K562 (cell line): ENCODE measurements around the gene SKAP1. TPM values are rescaled to one million over a fixed set of nuclear protein-coding genes. Genes with fewer than 3 reads are reported as not detected.

Experiments
- ATAC-seq: fragments of 200-7000 bp; cut with Tn5 transposase; 3 replicates; pipeline ENCODE4 v1.9.1; 2020; ENCODE audit warnings: moderate library complexity
- BruUV-seq: library from RNA; stranded (reverse); fragments of 400-500 nt; replicated peaks from 2 replicates; lab custom pipeline; 2021; lab: Mats Ljungman, UMichigan
- CTCF ChIA-PET: fragments of 300-600 bp; formaldehyde crosslinking; extraction: SDS; loops from one replicate; lab custom pipeline; 2021; ENCODE audit warnings: low intra/inter-chr PET ratio; lab: Yijun Ruan, JAX
- POLR2A ChIA-PET: fragments of 300-600, 350-650 bp; sonication (Branson Sonifier 250); formaldehyde crosslinking; extraction: SDS; loops from one replicate; lab custom pipeline; 2021; ENCODE audit warnings: antibody characterized with exemption, inconsistent platforms; lab: Yijun Ruan, JAX
- DNase-seq, 4 experiments: peaks; one replicate each; pipeline versions ENCODE4 v3.0.0 to v3.0.0-alpha.2; 2011 to 2018; ENCODE audit warnings: low spot score in 3 of 4, mixed read lengths in 3 of 4; ENCODE audit errors: extremely low read depth in 1 of 4
- FAIRE-seq: peaks from 2 replicates; lab custom pipeline; 2011; peaks lifted over from hg19 to GRCh38; lab: Jason Lieb, UNC
- H2AFZ ChIP-seq: 2 replicates; pipeline ENCODE4 v1.6.0; 2011; ENCODE audit warnings: low read depth, low read length, control low read depth, inconsistent platforms
- H3K27ac ChIP-seq: fragments of 200-600 bp; 3 replicates; pipeline ENCODE4 v1.8.0; 2011; ENCODE audit warnings: low read depth, mild to moderate bottlenecking, control low read depth, inconsistent platforms, low read length, moderate library complexity, mixed read lengths; ENCODE audit errors: extremely low read depth
- H3K27me3 ChIP-seq, 2 experiments: fragments of 300-600 bp in 1 of 2; 2 replicates in 1 of 2; 3 replicates in 1 of 2; pipeline versions ENCODE4 v1.6.0 to v1.8.0; 2011; ENCODE audit warnings: inconsistent platforms in 2 of 2, low read length in 2 of 2, mild to moderate bottlenecking in 1 of 2, mixed read lengths in 1 of 2, moderate library complexity in 1 of 2; ENCODE audit not compliant: control insufficient read depth in 2 of 2, insufficient read depth in 2 of 2
- H3K36me3 ChIP-seq: fragments of 300-600 bp; 3 replicates; pipeline ENCODE4 v1.8.0; 2011; ENCODE audit warnings: mild to moderate bottlenecking, low read length, inconsistent platforms; ENCODE audit not compliant: control insufficient read depth, insufficient read depth
- H3K4me1 ChIP-seq, 2 experiments: fragments of 200-600 bp in 1 of 2; replicated peaks in 1 of 2; 2 replicates in 1 of 2; 3 replicates in 1 of 2; pipeline versions ENCODE4 v1.5.1 to v1.8.0; 2011; ENCODE audit warnings: inconsistent platforms in 2 of 2, low read length in 2 of 2, mild to moderate bottlenecking in 1 of 2, mixed read lengths in 1 of 2, moderate library complexity in 1 of 2; ENCODE audit not compliant: control insufficient read depth in 2 of 2, insufficient read depth in 2 of 2
- H3K4me2 ChIP-seq: 2 replicates; pipeline ENCODE4 v1.6.1; 2011; ENCODE audit warnings: low read length, control low read depth, inconsistent platforms, mixed read lengths; ENCODE audit not compliant: insufficient read depth
- H3K4me3 ChIP-seq: fragments of 200-600 bp; sonication (generic), shearing (Covaris generic); 2 replicates; pipeline ENCODE4 v1.5.1; 2016; ENCODE audit warnings: control low read depth, inconsistent platforms
- H3K79me2 ChIP-seq: fragments of 200-600 bp; 3 replicates; pipeline ENCODE4 v1.8.0; 2011; ENCODE audit warnings: low read length, inconsistent platforms; ENCODE audit not compliant: control insufficient read depth, insufficient read depth
- H3K9ac ChIP-seq, 2 experiments: 2 replicates each; pipeline versions ENCODE4 v1.6.0 to v1.6.1; 2011; ENCODE audit warnings: low read depth in 2 of 2, low read length in 2 of 2, control low read depth in 1 of 2, inconsistent platforms in 1 of 2, mild to moderate bottlenecking in 1 of 2, mixed read lengths in 1 of 2; ENCODE audit not compliant: insufficient read depth in 1 of 2
- H3K9me1 ChIP-seq: one replicate; pipeline ENCODE4 v1.6.0; 2011; ENCODE audit warnings: inconsistent platforms, mild to moderate bottlenecking, low read length, moderate library complexity; ENCODE audit not compliant: control insufficient read depth, insufficient read depth
- H3K9me3 ChIP-seq: replicated peaks from 2 replicates; pipeline ENCODE4 v1.5.1; 2011; ENCODE audit warnings: low read depth, low read length, inconsistent platforms; ENCODE audit not compliant: control insufficient read depth, insufficient read depth
- H4K20me1 ChIP-seq: replicated peaks from 2 replicates; pipeline ENCODE4 v1.6.1; 2011; ENCODE audit warnings: low read length, inconsistent platforms, mixed read lengths; ENCODE audit not compliant: control insufficient read depth, insufficient read depth
- RBBP5 ChIP-seq: fragments of 200-600 bp; sonication (generic); IDR thresholded peaks from 2 replicates; pipeline ENCODE4 v1.6.1; 2012; ENCODE audit warnings: borderline replicate concordance, mild to moderate bottlenecking, low read length, control low read depth, inconsistent platforms; ENCODE audit not compliant: insufficient read depth, poor library complexity, severe bottlenecking
- WGBS: fragments of 100-300 bp; shearing (Covaris generic); methylation state at CpG from one replicate; pipeline ENCODE4 v1.1.6; 2016; ENCODE audit warnings: low coverage, mixed read lengths; ENCODE audit not compliant: insufficient coverage; ENCODE audit errors: missing lambda C conversion rate; 5-methylcytosine and 5-hydroxymethylcytosine counted together
- in situ Hi-C: fragments of 300-500 bp; cut with MboI; formaldehyde crosslinking; loops from 4 replicates; pipeline ENCODE4 v1.15.0; 2018; ENCODE audit warnings: inconsistent platforms, mixed read lengths
- intact Hi-C: fragments of 100-400 bp; cut with micrococcal nuclease; formaldehyde crosslinking; loops from 2 replicates; pipeline ENCODE4 v1.14.2; 2022
- polyA plus RNA-seq, 8 experiments: library from polyadenylated mRNA; depleted of rRNA in 4 of 8; stranded (reverse) in 5 of 8; unstranded in 3 of 8; fragments of >200 nt; fragmentation: Nextera tagmentation in 2 of 8; fragmentation: Illumina TruSeq in 1 of 8; extraction: Ambion mirVana in 2 of 8; extraction: Trizol in 1 of 8; gene quantifications; 2 replicates each; pipeline versions ENCODE4 v1.2.1 to v1.2.3, GENCODE V29; 2011 to 2014; ENCODE audit warnings: inconsistent platforms in 1 of 8, missing spikeins in 1 of 8
- total RNA-seq, 7 experiments: library from RNA; depleted of rRNA in 6 of 7; stranded (reverse); fragments of >200 nt in 6 of 7; fragmentation: Illumina TruSeq in 2 of 7; extraction: Trizol in 2 of 7; gene quantifications; 2 replicates each; pipeline versions ENCODE4 v1.2.1 to v1.2.3, GENCODE V29; 2011 to 2021; ENCODE audit warnings: low replicate concordance in 1 of 7
- TF ChIP-seq, protein P1 (sequence below): sonication (generic); formaldehyde crosslinking; IDR thresholded peaks from 2 replicates; pipeline ENCODE4 v1.9.0; 2022; ENCODE audit warnings: mild to moderate bottlenecking, missing genetic modification reagents
- TF ChIP-seq, protein P2 (sequence below): fragments of 450-650 bp; IDR thresholded peaks from 2 replicates; pipeline ENCODE4 v1.6.1; 2018; ENCODE audit warnings: mild to moderate bottlenecking, low read depth; ENCODE audit not compliant: partially characterized antibody

Gene SKAP1
- total and polyA plus RNA-seq, 9 of the 15 experiments (the other 6 are each of a cell fraction or from before 2014, with no cell fraction given), result 0.06 to 0.80 (median 0.10) TPM; not detected in 4

DNA sequence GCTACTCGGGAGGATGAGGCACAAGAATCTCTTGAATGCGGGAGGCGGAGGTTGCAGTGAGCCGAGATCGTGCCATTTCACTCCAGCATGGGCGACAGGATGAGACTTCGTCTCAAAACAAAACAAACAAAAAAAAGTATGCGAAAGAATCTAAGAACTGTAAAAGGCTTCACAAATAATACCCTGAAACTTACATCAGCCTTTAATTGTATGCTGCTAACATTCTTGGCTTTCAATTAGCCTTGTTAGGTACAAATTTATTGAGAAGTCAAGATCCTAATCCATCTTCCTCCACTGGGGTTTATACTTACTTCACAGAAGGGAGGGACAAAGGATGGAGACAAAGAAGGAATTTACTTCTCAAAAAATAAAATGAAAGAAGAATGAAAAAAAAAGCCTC lies 239.1 kb downstream of the SKAP1 start:
- H3K9me1 ChIP-seq, result no peaks in the 10 kb centered on the region
- in situ Hi-C loops, result no loop called here
- H3K36me3 ChIP-seq, result no peaks in the 10 kb centered on the region
- ChIA-PET CTCF (no interaction called here), POLR2A (interaction anchor here (0.6 to 2.3 kb wide), 3 partner anchors 12 to 22 kb away, joined by 3 to 5 read pairs (median 4); no protein-coding TSS in a partner anchor)
- no TSS peak for BruUV-seq
- intact Hi-C loops, result no loop called here
- H3K27me3 ChIP-seq, result peaks cover 12 to 19% of the 10 kb centered on the region in 2 experiments
- no peaks in the 10 kb centered on the region for H3K9me3 ChIP-seq
- FAIRE-seq, result no peak
- no peak for DNase-seq
- no peak overlapping the region for H3K27ac ChIP-seq
- H2AFZ ChIP-seq, result no peak overlapping the region
- no peaks in the 10 kb centered on the region for H4K20me1 ChIP-seq
- WGBS, result 58% methylated on average over 8 of the region's 8 CpGs
- no peak overlapping the region for H3K4me2 ChIP-seq
- no peak overlapping the region for H3K9ac ChIP-seq
- H3K79me2 ChIP-seq, result no peaks in the 10 kb centered on the region
- ATAC-seq, result no peak
- H3K4me3 ChIP-seq, result no peak overlapping the region
- no peak for TF ChIP-seq RBBP5
- TF ChIP-seq, protein P1, sequence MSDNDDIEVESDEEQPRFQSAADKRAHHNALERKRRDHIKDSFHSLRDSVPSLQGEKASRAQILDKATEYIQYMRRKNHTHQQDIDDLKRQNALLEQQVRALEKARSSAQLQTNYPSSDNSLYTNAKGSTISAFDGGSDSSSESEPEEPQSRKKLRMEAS (CRISPR knock-in tag), result no peak
- TF ChIP-seq, protein P2, sequence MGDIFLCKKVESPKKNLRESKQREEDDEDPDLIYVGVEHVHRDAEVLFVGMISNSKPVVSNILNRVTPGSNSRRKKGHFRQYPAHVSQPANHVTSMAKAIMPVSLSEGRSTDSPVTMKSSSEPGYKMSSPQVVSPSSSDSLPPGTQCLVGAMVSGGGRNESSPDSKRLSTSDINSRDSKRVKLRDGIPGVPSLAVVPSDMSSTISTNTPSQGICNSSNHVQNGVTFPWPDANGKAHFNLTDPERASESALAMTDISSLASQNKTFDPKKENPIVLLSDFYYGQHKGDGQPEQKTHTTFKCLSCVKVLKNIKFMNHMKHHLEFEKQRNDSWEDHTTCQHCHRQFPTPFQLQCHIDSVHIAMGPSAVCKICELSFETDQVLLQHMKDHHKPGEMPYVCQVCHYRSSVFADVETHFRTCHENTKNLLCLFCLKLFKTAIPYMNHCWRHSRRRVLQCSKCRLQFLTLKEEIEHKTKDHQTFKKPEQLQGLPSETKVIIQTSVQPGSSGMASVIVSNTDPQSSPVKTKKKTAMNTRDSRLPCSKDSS, result no peak
- no peaks in the 10 kb centered on the region for H3K4me1 ChIP-seq
